Stomach (tissue), 9 donors: ENCODE measurements around the gene MISP3. TPM values are rescaled to one million over a fixed set of nuclear protein-coding genes. Genes with fewer than 3 reads are reported as not detected.

Experiments used
- DNase-seq, 2 donors: peaks; one replicate each; pipeline versions ENCODE4 v3.0.0 to v3.0.0-alpha.2; 2013 to 2019
- H3K27ac ChIP-seq, 5 donors: fragments of 200-600 bp in 4 of 5; sonication (generic) in 4 of 5; one replicate each; pipeline ENCODE4 v1.5.1; 2013 to 2019; ENCODE audit warnings: mild to moderate bottlenecking in 1 of 5, moderate library complexity in 1 of 5
- H3K27me3 ChIP-seq, 3 donors: fragments of 200-600 bp; sonication (generic); one replicate each; pipeline ENCODE4 v1.5.1; 2017 to 2019; ENCODE audit warnings: mixed run types in 1 of 3
- H3K36me3 ChIP-seq, 4 donors: fragments of 200-600 bp; sonication (generic); 1 replicate in 3 of 4; 2 replicates in 1 of 4; pipeline ENCODE4 v1.5.1; 2016 to 2019
- H3K4me1 ChIP-seq, 4 donors: fragments of 200-600 bp; sonication (generic); one replicate each; pipeline ENCODE4 v1.5.1; 2016 to 2019
- H3K4me3 ChIP-seq, 4 donors: fragments of 200-600 bp; sonication (generic) in 3 of 4; one replicate each; pipeline ENCODE4 v1.5.1; 2016 to 2019; ENCODE audit warnings: mild to moderate bottlenecking in 1 of 4
- H3K9me3 ChIP-seq, 4 donors: fragments of 200-600 bp; sonication (generic); one replicate each; pipeline ENCODE4 v1.5.1; 2016 to 2019
- CTCF ChIP-seq, 7 experiments: fragments of 450-650 bp in 4 of 7; fragments of 200-600 bp in 3 of 7; sonication (generic) in 3 of 7; IDR thresholded peaks; one replicate each; pipeline ENCODE4 v1.5.1; 2016 to 2019; ENCODE audit warnings: antibody characterized with exemption in 7 of 7, control low read depth in 2 of 7, mild to moderate bottlenecking in 1 of 7
- EP300 ChIP-seq: sonication (generic); formaldehyde crosslinking; IDR thresholded peaks from one replicate; pipeline ENCODE4 v1.6.1; 2017; ENCODE audit warnings: antibody characterized with exemption
- POLR2A ChIP-seq, 4 donors: fragments of 450-650 bp; IDR thresholded peaks; one replicate each; pipeline ENCODE4 v1.6.1; 2016; ENCODE audit warnings: antibody characterized with exemption in 4 of 4, control low read depth in 2 of 4, mild to moderate bottlenecking in 1 of 4, moderate library complexity in 1 of 4
- POLR2AphosphoS5 ChIP-seq, 3 donors: sonication (generic); formaldehyde crosslinking; IDR thresholded peaks; one replicate each; pipeline ENCODE4 v1.6.1; 2016; ENCODE audit warnings: antibody characterized with exemption in 3 of 3
- WGBS, 5 donors: extraction: QIAGEN DNeasy Blood & Tissue Kit in 3 of 5; methylation state at CpG; one replicate each; pipeline versions ENCODE4 v1.1.5 to v1.1.7; 2013 to 2018; 5-methylcytosine and 5-hydroxymethylcytosine counted together
- intact Hi-C: fragments of 100-400 bp; cut with DNase I; formaldehyde crosslinking; loops from one replicate; pipeline ENCODE4 v1.15.1; 2023; ENCODE audit warnings: low total_unique reads
- polyA plus RNA-seq, 3 donors: library from polyadenylated mRNA; stranded (reverse); fragments of 200-250 nt; gene quantifications; one replicate each; pipeline ENCODE4 v1.2.3, GENCODE V29; 2013
- total RNA-seq, 5 donors: library from RNA; depleted of rRNA; stranded (reverse); fragments of >200 nt; gene quantifications; one replicate each; pipeline versions ENCODE4 v1.1.0 to v1.2.3, GENCODE V29; 2014 to 2016
- donor health status: healthy with polysubstance abuse.
- donor health status: Bipolar disorder and iron deficiency.
- donor health status: healthy.

Gene MISP3
- total and polyA plus RNA-seq, 8 donors = 2.0 to 88.7 (median 27.4) TPM

DNA sequence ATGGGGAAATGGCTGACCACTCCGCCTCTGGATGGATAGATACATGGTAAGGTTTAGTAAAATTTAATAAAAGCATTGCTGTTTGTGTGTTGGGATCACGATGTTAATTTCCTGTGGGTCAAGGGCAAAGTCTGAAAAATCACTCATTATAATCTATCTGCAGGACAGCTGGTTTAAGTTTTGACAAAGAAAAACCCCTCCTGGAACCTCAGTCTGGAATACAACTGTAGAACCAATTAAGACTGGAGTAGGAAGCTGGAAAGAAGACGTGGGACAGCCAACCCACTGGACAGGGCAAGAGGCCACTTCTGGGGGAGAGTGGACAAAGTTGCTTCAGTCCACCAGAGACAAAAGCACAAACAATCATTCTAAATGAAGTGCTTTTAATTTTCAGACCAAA, 46.6 kb downstream of the MISP3 start:
- TF ChIP-seq POLR2A (IDR thresholded peaks at IDR 0.05) = no peak
- no peak for TF ChIP-seq CTCF (IDR thresholded peaks at IDR 0.05)
- H3K27ac ChIP-seq = peak overlapping the region; percentile 88 to 99 (median 99)
- H3K27me3 ChIP-seq = no peaks in the 10 kb centered on the region
- H3K9me3 ChIP-seq = no peaks in the 10 kb centered on the region
- WGBS, 5 donors = 51 to 74% (median 59%) methylated on average over 3 of the region's 3 CpGs
- peak overlapping the region; percentile 47 to 54 (median 51) for H3K4me3 ChIP-seq
- H3K4me1 ChIP-seq = peaks cover 42 to 53% (median 49%) of the 10 kb centered on the region in 4 donors
- DNase-seq = no peak
- H3K36me3 ChIP-seq = no peaks in the 10 kb centered on the region
- intact Hi-C loops = no loop called here

GRCh38 chr19:14119644-14120496, 47.3 kb downstream of the MISP3 start:
- DNase-seq = no peak
- 86 to 95% (median 89%) methylated on average over 7 of the region's 7 CpGs for WGBS, 5 donors
- no peaks in the 10 kb centered on the region for H3K27me3 ChIP-seq
- no peaks in the 10 kb centered on the region for H3K9me3 ChIP-seq
- no peak overlapping the region for H3K4me3 ChIP-seq
- TF ChIP-seq POLR2A (IDR thresholded peaks at IDR 0.05) (no peak), EP300 (no peak), POLR2AphosphoS5 (IDR thresholded peaks at IDR 0.05) (no peak), CTCF (IDR thresholded peaks at IDR 0.05) (no peak)
- intact Hi-C loops = no loop called here
- peaks cover 35 to 46% (median 42%) of the 10 kb centered on the region in 4 donors for H3K4me1 ChIP-seq
- peak overlapping the region; percentile 23 to 99 (median 99) for H3K27ac ChIP-seq
- H3K36me3 ChIP-seq = no peaks in the 10 kb centered on the region

- WGBS, 5 donors = 89 to 97% (median 96%) methylated on average over 7 of the region's 7 CpGs
- DNase-seq = no peak
- Histone ChIP-seq H3K4me1 (peaks cover 32 to 40% (median 37%) of the 10 kb centered on the region in 4 donors), H3K36me3 (no peaks in the 10 kb centered on the region), H3K27me3 (no peaks in the 10 kb centered on the region), H3K4me3 (no peak overlapping the region), H3K9me3 (no peaks in the 10 kb centered on the region), H3K27ac (peak overlapping the region in 4 of 5 donors; percentile 97 to 99 (median 99))
- TF ChIP-seq EP300 = no peak
- TF ChIP-seq POLR2A (IDR thresholded peaks at IDR 0.05) = no peak
- TF ChIP-seq POLR2AphosphoS5 (IDR thresholded peaks at IDR 0.05) = no peak
- TF ChIP-seq CTCF (IDR thresholded peaks at IDR 0.05) = no peak
- intact Hi-C loops = no loop called here
These were observed 47.9 kb downstream of the MISP3 start for GRCh38 chr19:14120497-14120780.

- no peaks in the 10 kb centered on the region for H3K9me3 ChIP-seq
- H3K27ac ChIP-seq = no peak overlapping the region
- H3K27me3 ChIP-seq = no peaks in the 10 kb centered on the region
- DNase-seq = no peak
- no peaks in the 10 kb centered on the region for H3K36me3 ChIP-seq
- 90 to 98% (median 95%) methylated on average over 6 of the region's 6 CpGs for WGBS, 5 donors
- H3K4me1 ChIP-seq = peaks cover 17 to 32% (median 20%) of the 10 kb centered on the region in 4 donors
- no peak for TF ChIP-seq EP300
- no peak for TF ChIP-seq POLR2A (IDR thresholded peaks at IDR 0.05)
- no peak for TF ChIP-seq CTCF (IDR thresholded peaks at IDR 0.05)
- no peak for TF ChIP-seq POLR2AphosphoS5 (IDR thresholded peaks at IDR 0.05)
- H3K4me3 ChIP-seq = no peak overlapping the region
- intact Hi-C loops = no loop called here
These were observed 50.3 kb downstream of the MISP3 start for GRCh38 chr19:14122924-14123323.

Other genes starting within 250 kb of the MISP3 start
- gene NANOS3, start 195.7 kb upstream of the MISP3 start, total RNA-seq = not detected
- 1 to 10 TPM in 1 of 3 donors, not detected in 2; 1.2 TPM for gene NANOS3, start 195.7 kb upstream of the MISP3 start, polyA plus RNA-seq
- gene BRME1, start 166.7 kb upstream of the MISP3 start, total RNA-seq = 10 to 100 TPM in 1 of 5 donors, 1 to 10 TPM in 2, under 1 TPM in 1, not detected in 1; 0.87 to 14.3 (median 1.8) TPM
- 1 to 10 TPM; 1.7 to 5.8 (median 3.7) TPM for gene BRME1, start 166.7 kb upstream of the MISP3 start, polyA plus RNA-seq
- gene CC2D1A, start 166.6 kb upstream of the MISP3 start, total RNA-seq = 100 to 1,000 TPM in 1 of 5 donors, 10 to 100 TPM in 4; 24.8 to 381 (median 49.6) TPM
- 10 to 100 TPM; 28.0 to 38.8 (median 38.2) TPM for gene CC2D1A, start 166.6 kb upstream of the MISP3 start, polyA plus RNA-seq
- not detected for gene PODNL1, start 134.4 kb upstream of the MISP3 start, total RNA-seq
- gene PODNL1, start 134.4 kb upstream of the MISP3 start, polyA plus RNA-seq = 1 to 10 TPM in 2 of 3 donors, under 1 TPM in 1; 0.92 to 3.4 (median 1.3) TPM
- 10 to 100 TPM in 2 of 5 donors, 1 to 10 TPM in 3; 7.1 to 37.3 (median 9.8) TPM for gene DCAF15, start 120.3 kb upstream of the MISP3 start, total RNA-seq
- gene DCAF15, start 120.3 kb upstream of the MISP3 start, polyA plus RNA-seq = 10 to 100 TPM; 21.2 to 32.9 (median 31.3) TPM
- 10 to 100 TPM in 1 of 5 donors, 1 to 10 TPM in 3, under 1 TPM in 1; 0.58 to 27.2 (median 2.6) TPM for gene RFX1, start 66.5 kb upstream of the MISP3 start, total RNA-seq
- gene RFX1, start 66.5 kb upstream of the MISP3 start, polyA plus RNA-seq = 1 to 10 TPM; 3.1 to 6.0 (median 3.6) TPM
- not detected for gene RLN3, start 44.6 kb upstream of the MISP3 start, total RNA-seq
- not detected for gene RLN3, start 44.6 kb upstream of the MISP3 start, polyA plus RNA-seq
- 10 to 100 TPM in 1 of 5 donors, 1 to 10 TPM in 2, not detected in 2; 2.3 to 11.1 (median 4.0) TPM for gene IL27RA, start 41.0 kb upstream of the MISP3 start, total RNA-seq
- 1 to 10 TPM; 1.1 to 2.6 (median 1.5) TPM for gene IL27RA, start 41.0 kb upstream of the MISP3 start, polyA plus RNA-seq
- 100 to 1,000 TPM in 1 of 5 donors, 10 to 100 TPM in 2, 1 to 10 TPM in 2; 4.2 to 100 (median 12.2) TPM for gene PALM3, start 10.7 kb upstream of the MISP3 start, total RNA-seq
- gene PALM3, start 10.7 kb upstream of the MISP3 start, polyA plus RNA-seq = 100 to 1,000 TPM in 1 of 3 donors, 10 to 100 TPM in 2; 20.7 to 141 (median 22.5) TPM
- gene C19orf67, start 13.0 kb downstream of the MISP3 start, total RNA-seq = not detected
- under 1 TPM in 1 of 3 donors, not detected in 2; 0.50 TPM for gene C19orf67, start 13.0 kb downstream of the MISP3 start, polyA plus RNA-seq
- gene SAMD1, start 18.0 kb downstream of the MISP3 start, total RNA-seq = 100 to 1,000 TPM in 1 of 5 donors, 10 to 100 TPM in 3, 1 to 10 TPM in 1; 4.8 to 228 (median 24.6) TPM
- 10 to 100 TPM; 16.3 to 29.1 (median 22.4) TPM for gene SAMD1, start 18.0 kb downstream of the MISP3 start, polyA plus RNA-seq
- gene PRKACA, start 45.0 kb downstream of the MISP3 start, total RNA-seq = 100 to 1,000 TPM in 1 of 5 donors, 10 to 100 TPM in 4; 14.7 to 159 (median 26.6) TPM
- 10 to 100 TPM; 27.7 to 43.8 (median 38.2) TPM for gene PRKACA, start 45.0 kb downstream of the MISP3 start, polyA plus RNA-seq
- 100 to 1,000 TPM in 1 of 5 donors, 1 to 10 TPM in 3, not detected in 1; 2.6 to 120 (median 5.5) TPM for gene ASF1B, start 63.8 kb downstream of the MISP3 start, total RNA-seq
- gene ASF1B, start 63.8 kb downstream of the MISP3 start, polyA plus RNA-seq = 10 to 100 TPM in 1 of 3 donors, 1 to 10 TPM in 2; 5.7 to 11.0 (median 8.8) TPM
- gene ADGRL1, start 133.4 kb downstream of the MISP3 start, total RNA-seq = 10 to 100 TPM in 4 of 5 donors, 1 to 10 TPM in 1; 9.0 to 24.5 (median 18.7) TPM
- gene ADGRL1, start 133.4 kb downstream of the MISP3 start, polyA plus RNA-seq = 10 to 100 TPM in 1 of 3 donors, 1 to 10 TPM in 2; 6.0 to 11.0 (median 6.7) TPM